ENCODE results near the gene PPARA.
A peak's percentile ranks its signal among the peaks of the same experiment; 100 is the strongest.

The PPARA gene

GRCh38 chr22:46142548-46143490 lies 7.5 kb upstream of the PPARA start:
- DNase-seq = peak in 1 of 56 donors; percentile 23

GRCh38 chr22:46143491-46144147 lies 6.7 kb upstream of the PPARA start:
- DNase-seq = no peak

- DNase-seq = no peak
Measured at GRCh38 chr22:46145361-46145851, 4.9 kb upstream of the PPARA start.

- no peak for DNase-seq
Measured at GRCh38 chr22:46145896-46146295, 4.4 kb upstream of the PPARA start.

GRCh38 chr22:46146329-46146728 lies 4.0 kb upstream of the PPARA start:
- no peak for DNase-seq

- no peak for DNase-seq
Measured at GRCh38 chr22:46147061-46147460, 3.3 kb upstream of the PPARA start.

- DNase-seq = peak in 2 of 56 donors; percentile 12 to 34
Measured at GRCh38 chr22:46147471-46148267, 2.7 kb upstream of the PPARA start.

- DNase-seq = no peak
Measured at GRCh38 chr22:46148336-46148735, 2.0 kb upstream of the PPARA start.

GRCh38 chr22:46148816-46149511 lies 1.4 kb upstream of the PPARA start:
- DNase-seq = peak in 1 of 56 donors; percentile 32

- peak in 36 of 56 donors; percentile 11 to 74 (median 58) for DNase-seq
Measured at GRCh38 chr22:46149512-46150033, 753 bp upstream of the PPARA start.

- DNase-seq = peak in 19 of 56 donors; percentile 24 to 74 (median 62)
Measured at GRCh38 chr22:46150655-46151477, 540 bp downstream of the PPARA start.

GRCh38 chr22:46153930-46154329 lies 3.6 kb downstream of the PPARA start:
- DNase-seq = no peak

- no peak for DNase-seq
Measured at GRCh38 chr22:46156031-46156430, 5.7 kb downstream of the PPARA start.

GRCh38 chr22:46158283-46158682 lies 8.0 kb downstream of the PPARA start:
- no peak for DNase-seq

GRCh38 chr22:46159212-46159611 lies 8.9 kb downstream of the PPARA start:
- DNase-seq = no peak

- DNase-seq = no peak
Measured at GRCh38 chr22:46159777-46160176, 9.5 kb downstream of the PPARA start.

GRCh38 chr22:46162285-46162684 lies 12.0 kb downstream of the PPARA start:
- DNase-seq = no peak

- no peak for DNase-seq
Measured at GRCh38 chr22:46162771-46163556, 12.6 kb downstream of the PPARA start.

GRCh38 chr22:46163557-46163888 lies 13.2 kb downstream of the PPARA start:
- DNase-seq = no peak

All from nucleus accumbens (tissue), 56 donors.